Stimulated activated CD4-positive, alpha-beta T cell treated with anti-CD3 and anti-CD28 coated beads, TNF-alpha, amount 100 ng/mL, for 24 hours (primary cell): ENCODE measurements around the gene PCED1B.
"Not testable (repeated sequence)": the region's sequence is repeated elsewhere in the genome, so short reads cannot be mapped to it uniquely, and the experiment has no call there.

Experiments
- DNase-seq, 3 experiments: peaks; one replicate each; pipeline ENCODE4 v3.0.0-alpha.2; 2020; ENCODE audit warnings: low read depth in 3 of 3

Gene PCED1B

DNA sequence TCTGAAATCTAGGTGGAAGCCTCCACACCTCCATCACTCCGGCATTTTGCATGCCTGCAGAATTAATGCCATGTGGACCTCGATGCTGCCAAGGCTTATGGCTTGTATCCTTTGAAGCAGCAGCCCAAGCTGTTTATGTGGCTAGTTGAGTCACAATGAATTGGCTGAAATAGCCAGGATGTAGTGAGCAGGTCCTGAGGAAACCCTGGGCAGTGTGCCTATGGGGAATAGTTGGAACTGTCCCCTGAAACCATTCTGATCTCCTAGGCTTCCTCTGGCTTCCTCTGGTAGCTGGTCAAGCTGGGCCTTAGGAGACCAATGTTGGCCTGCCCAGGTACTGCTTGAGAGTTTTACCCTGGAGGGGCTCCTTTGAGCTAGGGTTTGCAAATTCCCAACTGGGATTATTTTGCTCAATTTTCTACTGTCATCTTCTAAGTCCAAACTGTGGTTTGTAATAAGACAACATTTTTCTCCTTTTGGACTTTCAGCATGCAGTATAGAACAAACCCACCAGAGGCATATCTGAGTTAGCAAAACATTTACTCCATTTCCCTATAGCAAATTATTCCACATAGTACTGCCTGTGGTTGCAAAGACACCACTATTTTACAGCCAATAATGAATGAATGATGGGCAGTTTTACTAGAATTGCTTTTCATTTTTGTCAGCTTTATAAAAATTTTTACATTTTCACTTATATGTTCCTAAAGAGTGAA is 85.5 kb downstream of the PCED1B start:
- no peak for DNase-seq

GRCh38 chr12:47165934-47166333 is 86.5 kb downstream of the PCED1B start:
- DNase-seq: no peak

DNA sequence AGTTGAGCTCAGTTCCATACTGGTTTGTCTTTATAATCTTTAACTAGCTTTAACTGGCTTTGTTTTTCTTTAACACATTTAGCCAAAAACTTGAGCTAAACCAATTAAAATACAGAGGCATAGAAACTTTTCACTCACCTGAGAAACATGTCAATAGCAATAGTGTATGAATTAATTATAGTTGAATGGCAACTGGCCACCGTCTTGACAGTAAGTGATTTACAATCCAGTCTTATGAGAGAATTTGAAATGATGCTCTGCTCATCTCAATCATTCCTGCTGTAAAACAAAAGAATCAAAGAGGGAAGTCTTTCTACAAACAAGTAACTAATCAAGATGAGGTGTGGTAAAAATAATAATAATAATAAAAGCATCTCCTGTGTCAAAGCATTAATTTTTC is 86.9 kb downstream of the PCED1B start:
- DNase-seq: no peak

DNA sequence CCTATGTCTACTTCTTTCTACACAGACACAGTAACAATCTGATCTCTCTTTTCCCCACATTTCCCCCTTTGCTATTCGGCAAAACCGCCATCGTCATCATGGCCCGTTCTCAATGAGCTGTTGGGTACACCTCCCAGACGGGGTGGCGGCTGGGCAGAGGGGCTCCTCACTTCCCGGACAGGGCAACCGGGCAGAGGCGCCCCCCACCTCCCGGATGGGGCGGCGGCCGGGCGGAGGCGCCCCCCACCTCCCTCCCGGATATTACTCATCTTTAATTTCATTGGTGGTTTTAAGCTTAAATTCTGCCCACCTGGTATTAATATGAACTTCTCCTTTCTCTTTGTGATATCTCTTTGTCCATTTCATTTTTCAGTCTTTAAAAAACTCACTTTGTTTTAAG is 90.9 kb downstream of the PCED1B start:
- DNase-seq: not testable (repeated sequence)

DNA sequence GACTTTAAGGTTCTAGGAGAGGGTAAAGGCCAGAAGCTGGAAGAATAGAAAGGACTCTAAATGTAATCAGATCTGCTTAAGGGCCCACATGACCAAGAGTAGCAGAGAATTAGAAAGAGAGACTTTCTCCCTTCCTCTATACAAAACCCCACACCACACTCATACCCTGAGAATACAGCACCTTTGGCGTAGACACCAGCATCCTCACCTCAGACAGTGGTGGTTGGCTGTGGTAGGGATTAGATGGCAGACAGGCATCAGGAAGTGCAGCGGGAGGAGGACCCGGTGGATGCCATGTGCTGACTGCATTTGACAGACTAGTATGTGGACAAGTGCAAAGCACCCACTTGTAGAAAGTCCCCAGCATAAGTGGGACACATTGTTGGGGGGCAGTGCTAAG is 98.6 kb downstream of the PCED1B start:
- DNase-seq: no peak

DNA sequence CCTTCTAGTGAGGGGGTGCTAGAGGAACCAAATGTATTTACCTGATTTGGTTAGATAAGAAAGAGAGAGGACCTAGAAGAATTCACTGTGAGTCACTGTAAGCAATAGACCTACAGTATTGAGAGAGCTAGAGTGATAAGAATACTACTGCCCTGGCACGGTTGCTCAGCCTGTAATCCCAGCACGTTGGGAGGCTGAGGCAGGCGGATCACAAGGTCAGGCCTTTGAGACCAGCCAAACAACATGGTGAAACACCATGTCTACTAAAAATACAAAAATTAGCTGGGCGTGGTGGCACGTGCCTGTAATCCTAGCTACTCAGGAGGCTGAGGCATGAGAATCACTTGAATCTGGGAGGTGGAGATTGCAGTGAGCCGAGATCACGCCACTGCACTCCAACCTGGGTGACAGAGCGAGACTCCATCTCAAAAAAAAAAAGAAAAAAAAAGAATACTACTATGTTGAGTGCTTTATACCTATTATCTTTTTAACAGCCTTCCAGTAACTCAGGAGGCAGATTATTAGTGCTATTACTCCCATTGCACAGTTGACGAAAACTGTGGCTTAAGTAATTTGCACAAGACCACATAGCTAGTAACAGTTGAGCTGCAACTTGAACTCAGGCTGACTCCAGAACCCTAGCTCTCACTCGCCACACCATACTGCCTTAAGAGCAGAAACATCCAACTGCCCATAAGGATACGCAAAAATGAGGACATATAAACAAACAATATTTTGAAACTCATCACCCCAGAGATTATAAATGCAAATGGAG is 102.9 kb downstream of the PCED1B start:
- DNase-seq: not testable (repeated sequence)

DNA sequence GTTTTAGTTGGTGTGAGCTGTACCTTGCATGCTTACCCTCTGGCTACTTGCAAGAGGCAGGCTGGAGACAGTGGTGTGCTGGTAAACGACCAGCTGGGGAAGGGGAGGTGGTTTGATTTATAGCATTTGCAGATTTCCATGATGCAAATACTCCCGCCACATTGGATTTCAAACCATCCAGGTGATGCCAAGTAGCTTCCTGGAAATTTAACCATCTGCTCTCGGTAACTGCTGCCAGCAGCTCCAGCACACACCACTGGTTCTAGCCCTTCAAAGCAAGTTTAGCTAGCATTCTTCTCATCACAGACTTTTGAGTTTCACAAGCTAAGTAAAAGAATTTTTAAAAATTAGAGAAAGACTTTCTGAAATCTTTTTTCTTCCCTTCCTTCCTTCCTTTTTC is 104.8 kb downstream of the PCED1B start:
- no peak for DNase-seq

DNA sequence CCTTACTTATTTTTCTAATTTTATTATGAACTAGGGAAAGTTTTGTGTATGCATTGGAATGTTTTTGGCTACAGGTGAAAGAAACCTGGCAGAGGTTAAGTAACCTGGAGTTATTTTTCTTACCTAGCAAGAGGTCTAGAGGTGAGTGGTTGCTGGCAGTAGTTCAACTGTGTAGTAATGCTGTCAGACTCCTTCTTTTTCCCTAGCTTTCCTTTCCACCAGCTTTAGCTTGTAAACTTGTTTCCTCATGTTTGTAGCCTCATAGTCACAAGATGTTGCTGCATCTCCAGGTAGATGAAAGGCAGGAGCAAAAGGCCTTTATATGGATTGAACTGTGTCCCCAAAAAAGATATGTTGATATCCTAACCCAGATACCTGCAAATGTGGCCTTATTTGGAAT is 105.4 kb downstream of the PCED1B start:
- DNase-seq: no peak

GRCh38 chr12:47186246-47186645 is 106.8 kb downstream of the PCED1B start:
- DNase-seq: no peak

GRCh38 chr12:47188576-47189441 is 109.4 kb downstream of the PCED1B start:
- no peak for DNase-seq

GRCh38 chr12:47189728-47190127 is 110.3 kb downstream of the PCED1B start:
- no peak for DNase-seq

DNA sequence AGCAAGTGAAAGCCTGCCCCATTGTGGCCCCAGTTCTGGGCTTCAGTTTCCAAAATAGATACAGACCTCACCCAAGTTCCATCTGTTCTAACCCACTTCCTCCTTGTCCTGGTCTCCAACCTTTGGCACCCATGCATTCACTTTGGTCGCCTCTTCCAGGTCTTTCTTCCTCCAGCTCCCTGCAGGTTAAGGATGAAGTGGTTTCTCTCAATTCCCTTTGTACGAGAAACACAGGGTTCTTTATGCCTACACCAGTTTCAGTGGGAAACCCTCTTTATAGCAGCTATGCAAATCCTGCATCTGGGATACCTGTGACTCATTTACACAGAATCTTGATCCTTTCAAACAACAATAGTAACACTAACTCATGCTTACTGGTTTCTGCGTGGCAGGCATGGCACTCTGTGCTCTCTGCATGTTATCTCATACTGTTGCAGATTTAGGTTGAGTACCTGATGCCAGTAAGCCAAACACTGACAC is 110.9 kb downstream of the PCED1B start:
- DNase-seq: no peak

DNA sequence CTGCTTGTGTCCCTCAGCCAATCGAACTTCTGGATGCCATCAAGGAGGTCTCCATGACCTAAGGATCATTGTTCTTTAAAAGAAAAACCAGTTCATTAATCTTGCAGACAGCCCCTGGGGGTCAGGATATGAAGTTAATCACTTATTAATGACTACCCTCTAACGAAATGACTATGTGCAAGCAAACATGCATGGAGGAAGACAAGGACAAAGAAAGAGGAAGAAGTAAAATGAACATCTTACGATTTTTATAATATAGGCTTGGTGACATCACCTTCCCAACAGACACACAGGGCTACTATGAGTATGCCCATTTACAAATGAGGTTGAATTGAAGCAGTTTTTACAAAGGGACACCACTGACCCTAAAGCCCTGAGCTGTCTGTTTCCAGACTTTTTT is 111.5 kb downstream of the PCED1B start:
- DNase-seq: no peak

GRCh38 chr12:47192051-47192450 is 112.6 kb downstream of the PCED1B start:
- no peak for DNase-seq

DNA sequence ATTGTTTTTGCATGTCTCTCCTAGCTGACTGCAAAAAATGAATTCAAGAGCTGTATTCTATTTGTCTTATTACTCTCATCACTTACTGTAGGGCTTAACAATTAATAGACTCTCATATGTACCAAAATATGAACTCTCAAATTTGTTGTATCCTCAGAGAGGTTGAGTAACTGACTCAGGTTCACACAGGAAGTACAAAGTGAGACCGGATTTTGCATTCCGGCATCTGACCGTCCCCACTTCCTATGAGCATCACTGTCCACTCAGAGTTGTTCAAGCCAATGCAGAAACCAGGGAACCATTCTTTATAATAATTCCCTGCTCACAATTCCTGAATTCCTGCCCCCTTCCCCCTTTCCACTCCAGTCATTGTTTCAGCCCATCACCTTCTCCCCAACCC is 113.6 kb downstream of the PCED1B start:
- DNase-seq: no peak

GRCh38 chr12:47194501-47194900 is 115.1 kb downstream of the PCED1B start:
- no peak for DNase-seq

DNA sequence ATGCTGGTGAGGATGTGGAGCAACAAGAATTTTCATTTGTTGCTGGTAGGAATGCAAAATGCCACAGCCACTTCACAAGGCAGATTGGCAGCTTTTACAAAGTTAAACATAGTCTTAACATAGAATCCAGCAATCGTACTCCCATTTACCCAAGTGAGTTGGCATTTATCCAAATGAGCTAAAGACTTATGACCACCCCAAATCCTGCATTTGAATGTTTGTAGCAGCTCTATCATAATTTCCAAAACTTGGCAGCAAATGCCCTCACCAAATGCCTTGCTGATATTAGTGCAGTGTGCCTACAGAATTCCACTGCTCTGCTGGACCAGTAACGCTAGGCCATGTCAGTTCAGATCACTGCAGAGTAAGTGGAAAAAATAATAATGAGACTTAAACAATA is 121.0 kb downstream of the PCED1B start:
- DNase-seq: no peak

GRCh38 chr12:47201190-47201589 is 121.8 kb downstream of the PCED1B start:
- not testable (repeated sequence) for DNase-seq

- DNase-seq: no peak
These were observed 122.8 kb downstream of the PCED1B start for GRCh38 chr12:47202176-47202575.

DNA sequence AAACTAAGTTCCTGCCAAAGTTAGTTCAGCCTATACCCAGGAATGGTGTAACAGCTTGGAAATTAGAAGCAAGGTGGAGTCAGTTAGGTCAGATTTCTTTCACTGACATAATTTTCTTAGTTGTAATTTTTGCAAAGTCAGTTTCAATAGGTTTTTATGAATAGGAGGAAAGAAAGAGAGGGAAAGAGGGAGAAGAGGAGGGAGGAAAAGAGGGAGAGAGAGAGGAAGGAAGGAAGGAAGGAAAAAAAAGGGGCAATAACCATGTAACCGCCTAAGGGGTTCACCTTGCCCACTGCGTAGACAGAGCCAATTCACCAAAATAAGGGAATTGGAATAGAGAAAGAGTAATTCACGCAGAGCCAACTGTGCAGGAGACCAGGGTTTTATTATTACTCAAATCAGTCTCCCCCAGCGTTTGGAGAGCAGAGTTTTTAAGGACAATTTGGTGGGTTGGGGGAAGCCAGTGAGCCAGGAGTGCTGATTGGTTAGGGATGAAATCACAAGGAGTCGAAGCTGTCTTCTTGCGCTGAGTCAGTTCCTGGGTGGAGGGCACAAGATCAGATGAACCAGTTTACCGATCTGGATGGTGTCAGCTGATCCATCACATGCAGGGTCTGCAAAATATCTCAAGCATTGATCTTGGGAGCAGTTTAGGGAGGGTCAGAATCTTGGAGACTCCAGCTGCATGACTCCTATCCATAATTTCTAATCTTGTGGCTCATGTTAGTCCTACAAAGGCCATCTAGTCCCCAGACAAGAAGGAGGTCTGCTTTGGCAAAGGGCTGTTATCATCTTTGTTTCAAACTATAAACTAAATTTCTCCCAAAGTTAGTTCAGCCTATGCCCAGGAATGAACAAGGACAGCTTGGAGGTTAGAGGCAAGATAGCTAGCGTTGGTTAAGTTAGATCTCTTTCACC is 126.4 kb downstream of the PCED1B start:
- no peak for DNase-seq
